ENCODE measurements around the gene NTRK2.
"Not testable (repeated sequence)": the region's sequence is repeated elsewhere in the genome, so short reads cannot be mapped to it uniquely, and the experiment has no call there.

The NTRK2 gene

DNA sequence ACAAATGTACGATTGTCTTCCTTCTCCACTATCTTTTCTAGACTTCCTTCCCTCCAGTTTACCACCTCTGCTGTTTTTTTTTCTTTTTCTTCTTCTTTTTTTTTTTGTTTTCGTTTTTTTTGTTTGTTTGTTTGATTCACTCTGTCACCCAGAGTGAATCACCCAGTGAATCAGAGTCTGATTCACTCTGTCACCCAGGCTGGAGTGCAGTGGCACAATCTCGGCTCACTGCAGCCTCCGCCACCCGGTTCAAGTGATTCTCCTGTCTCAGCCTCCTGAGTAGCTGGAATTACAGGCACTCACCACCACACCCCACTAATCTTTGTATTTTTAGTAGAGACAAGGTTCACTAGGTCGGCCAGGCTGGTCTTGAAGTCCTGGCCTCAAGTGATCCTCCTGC is 375.7 kb downstream of the NTRK2 start:
- Histone ChIP-seq H3K36me3 (ENCODE audit: insufficient read depth, low read length) (no peaks in the 10 kb centered on the region), H3K4me1 (ENCODE audit: insufficient read depth, low read length) (peaks cover 40% of the 10 kb centered on the region), H3K27me3 (ENCODE audit: insufficient read depth, low read length) (no peaks in the 10 kb centered on the region), H3K4me3 (ENCODE audit: low read length) (no peak overlapping the region), H3K9me3 (ENCODE audit: low read length) (no peaks in the 10 kb centered on the region), H2AFZ (ENCODE audit: low read depth, low read length) (no peak overlapping the region)

DNA sequence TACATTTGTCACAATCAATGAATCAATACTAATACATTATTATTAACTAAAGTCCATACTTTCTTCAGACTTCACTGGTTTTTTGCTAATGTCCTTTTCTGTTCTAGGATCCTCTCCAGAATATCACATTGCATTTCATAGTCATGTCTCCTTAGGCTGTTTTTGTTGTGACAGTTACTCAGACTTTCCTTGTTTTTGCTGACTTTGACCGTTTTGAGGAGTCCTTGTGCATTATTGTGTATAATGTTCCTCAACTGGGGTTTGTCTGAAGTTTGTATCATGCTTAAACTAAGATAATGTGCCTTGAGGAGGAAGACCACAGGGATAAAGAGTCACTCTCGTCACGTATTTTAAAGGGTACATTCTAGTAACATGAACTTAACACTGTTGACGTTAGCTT is 376.9 kb downstream of the NTRK2 start:
- Histone ChIP-seq H2AFZ (ENCODE audit: low read depth, low read length) (no peak overlapping the region), H3K9me3 (ENCODE audit: low read length) (peaks cover 2% of the 10 kb centered on the region), H3K4me1 (ENCODE audit: insufficient read depth, low read length) (peaks cover 28% of the 10 kb centered on the region), H3K36me3 (ENCODE audit: insufficient read depth, low read length) (no peaks in the 10 kb centered on the region), H3K27me3 (ENCODE audit: insufficient read depth, low read length) (no peaks in the 10 kb centered on the region), H3K4me3 (ENCODE audit: low read length) (no peak overlapping the region)

- Histone ChIP-seq H3K27me3 (ENCODE audit: insufficient read depth, low read length) (no peaks in the 10 kb centered on the region), H3K36me3 (ENCODE audit: insufficient read depth, low read length) (no peaks in the 10 kb centered on the region), H2AFZ (ENCODE audit: low read depth, low read length) (no peak overlapping the region), H3K9me3 (ENCODE audit: low read length) (peaks cover 6% of the 10 kb centered on the region), H3K4me3 (ENCODE audit: low read length) (no peak overlapping the region), H3K4me1 (ENCODE audit: insufficient read depth, low read length) (peaks cover 9% of the 10 kb centered on the region)
Observed at GRCh38 chr9:85053206-85053786, 383.8 kb downstream of the NTRK2 start.

DNA sequence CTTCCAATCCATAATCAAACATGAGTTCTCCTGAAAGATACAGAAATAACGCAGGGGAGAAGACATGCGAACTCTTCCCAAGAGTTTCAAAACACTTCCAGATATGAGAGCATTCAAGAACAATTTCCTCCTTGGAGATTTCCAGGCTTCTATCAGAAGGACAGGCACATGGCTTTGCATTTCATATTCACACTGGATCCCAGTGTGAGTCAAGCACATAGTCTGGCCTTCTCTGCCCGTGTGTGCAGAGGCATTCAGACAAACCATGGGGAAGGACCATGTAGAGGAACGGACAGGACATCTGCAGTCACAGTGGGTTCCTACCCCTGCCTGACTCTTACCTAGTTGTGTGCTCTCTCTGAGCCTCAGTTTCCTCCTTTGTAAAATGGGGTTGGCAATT is 384.5 kb downstream of the NTRK2 start:
- no peaks in the 10 kb centered on the region for H3K36me3 ChIP-seq (ENCODE audit: insufficient read depth, low read length)
- H3K4me1 ChIP-seq (ENCODE audit: insufficient read depth, low read length), result peaks cover 9% of the 10 kb centered on the region
- peaks cover 6% of the 10 kb centered on the region for H3K9me3 ChIP-seq (ENCODE audit: low read length)
- H3K27me3 ChIP-seq (ENCODE audit: insufficient read depth, low read length), result no peaks in the 10 kb centered on the region
- no peak overlapping the region for H2AFZ ChIP-seq (ENCODE audit: low read depth, low read length)
- H3K4me3 ChIP-seq (ENCODE audit: low read length), result no peak overlapping the region

- H3K36me3 ChIP-seq (ENCODE audit: insufficient read depth, low read length), result no peaks in the 10 kb centered on the region
- H3K9me3 ChIP-seq (ENCODE audit: low read length), result peaks cover 6% of the 10 kb centered on the region
Observed at GRCh38 chr9:85055506-85056202, 386.1 kb downstream of the NTRK2 start.

DNA sequence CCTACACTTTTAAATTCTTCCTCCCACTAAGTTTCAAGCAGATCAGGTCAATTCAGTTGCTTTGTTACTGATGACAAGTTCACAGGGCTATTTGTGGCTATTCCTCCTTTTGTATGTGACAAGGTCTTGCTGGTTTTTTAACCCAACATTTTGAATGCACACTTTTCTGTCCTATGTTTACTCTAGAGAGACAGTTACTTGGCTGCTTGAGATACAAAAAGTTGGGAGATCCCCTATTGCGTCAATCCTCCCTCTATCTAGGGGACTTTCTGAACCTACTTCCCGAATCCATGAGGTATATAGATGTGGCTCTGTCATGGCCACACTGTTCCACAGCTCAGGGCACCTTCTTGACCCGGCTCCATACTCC is 386.7 kb downstream of the NTRK2 start:
- no peak overlapping the region for H3K4me3 ChIP-seq (ENCODE audit: low read length)
- H3K9me3 ChIP-seq (ENCODE audit: low read length), result peaks cover 4% of the 10 kb centered on the region
- no peak overlapping the region for H2AFZ ChIP-seq (ENCODE audit: low read depth, low read length)
- no peaks in the 10 kb centered on the region for H3K36me3 ChIP-seq (ENCODE audit: insufficient read depth, low read length)
- peaks cover 9% of the 10 kb centered on the region for H3K4me1 ChIP-seq (ENCODE audit: insufficient read depth, low read length)
- no peaks in the 10 kb centered on the region for H3K27me3 ChIP-seq (ENCODE audit: insufficient read depth, low read length)

More at GRCh38 chr9:85055506-85056202, 386.1 kb downstream of the NTRK2 start:
- H3K27me3 ChIP-seq (ENCODE audit: insufficient read depth, low read length), result no peaks in the 10 kb centered on the region
- peaks cover 9% of the 10 kb centered on the region for H3K4me1 ChIP-seq (ENCODE audit: insufficient read depth, low read length)
- H3K4me3 ChIP-seq (ENCODE audit: low read length), result no peak overlapping the region
- H2AFZ ChIP-seq (ENCODE audit: low read depth, low read length), result no peak overlapping the region

DNA sequence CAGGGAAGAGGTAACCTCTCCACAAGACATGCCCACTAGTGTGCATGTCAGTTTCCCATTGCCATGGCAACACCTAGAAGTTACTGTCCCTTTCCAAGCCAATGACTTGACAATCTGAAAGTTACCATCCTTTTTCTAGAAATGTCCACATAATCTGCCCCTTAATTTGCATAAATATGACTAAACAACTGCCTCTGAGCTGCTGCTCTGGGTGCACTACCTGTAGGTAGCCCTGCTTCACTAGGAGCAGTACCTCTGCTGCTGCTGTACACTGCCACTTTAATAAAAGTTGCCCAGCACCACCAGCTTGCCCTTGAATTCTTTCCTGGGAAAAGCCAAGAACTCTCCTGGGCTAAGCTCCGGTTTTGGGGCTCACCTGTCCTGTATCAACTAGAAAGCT is 392.4 kb downstream of the NTRK2 start:
- peaks cover 3% of the 10 kb centered on the region for H3K9me3 ChIP-seq (ENCODE audit: low read length)
- no peak overlapping the region for H2AFZ ChIP-seq (ENCODE audit: low read depth, low read length)
- peaks cover 17% of the 10 kb centered on the region for H3K4me1 ChIP-seq (ENCODE audit: insufficient read depth, low read length)
- H3K36me3 ChIP-seq (ENCODE audit: insufficient read depth, low read length), result no peaks in the 10 kb centered on the region
- no peaks in the 10 kb centered on the region for H3K27me3 ChIP-seq (ENCODE audit: insufficient read depth, low read length)
- H3K4me3 ChIP-seq (ENCODE audit: low read length), result no peak overlapping the region

- no peaks in the 10 kb centered on the region for H3K36me3 ChIP-seq (ENCODE audit: insufficient read depth, low read length)
- H3K4me3 ChIP-seq (ENCODE audit: low read length), result no peak overlapping the region
- no peak overlapping the region for H2AFZ ChIP-seq (ENCODE audit: low read depth, low read length)
- H3K9me3 ChIP-seq (ENCODE audit: low read length), result no peaks in the 10 kb centered on the region
- no peaks in the 10 kb centered on the region for H3K27me3 ChIP-seq (ENCODE audit: insufficient read depth, low read length)
- H3K4me1 ChIP-seq (ENCODE audit: insufficient read depth, low read length), result peaks cover 17% of the 10 kb centered on the region
Observed at GRCh38 chr9:85062385-85063022, 393.0 kb downstream of the NTRK2 start.

DNA sequence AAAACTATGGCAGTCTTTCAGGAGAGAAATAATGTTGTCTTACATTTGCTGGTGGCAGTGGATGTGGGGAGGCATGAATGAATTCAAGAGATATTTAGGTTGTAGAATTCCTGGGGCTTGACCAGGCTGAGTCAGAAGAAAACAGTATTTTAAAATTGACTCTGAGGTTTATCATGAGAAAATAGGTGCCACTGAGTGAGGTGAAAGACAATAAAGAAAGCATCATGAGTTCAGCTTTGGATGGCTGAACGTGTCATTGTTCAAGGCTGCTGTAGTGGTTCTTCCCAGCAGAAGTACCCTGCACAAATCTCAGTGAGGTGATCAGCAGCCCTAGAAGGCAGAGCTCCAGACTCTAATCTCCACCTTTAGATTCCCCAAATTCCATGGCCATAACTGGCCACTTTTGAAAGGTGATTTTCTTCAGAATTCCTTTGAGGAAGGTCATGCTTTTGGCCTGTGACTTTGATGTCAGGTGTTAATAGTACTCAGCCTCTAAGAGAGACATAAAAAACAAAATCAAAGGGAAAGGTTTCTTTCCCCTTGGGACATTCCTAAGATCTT is 395.4 kb downstream of the NTRK2 start:
- peaks cover 17% of the 10 kb centered on the region for H3K4me1 ChIP-seq (ENCODE audit: insufficient read depth, low read length)
- no peak overlapping the region for H2AFZ ChIP-seq (ENCODE audit: low read depth, low read length)
- H3K9me3 ChIP-seq (ENCODE audit: low read length), result no peaks in the 10 kb centered on the region
- no peak overlapping the region for H3K4me3 ChIP-seq (ENCODE audit: low read length)
- H3K36me3 ChIP-seq (ENCODE audit: insufficient read depth, low read length), result no peaks in the 10 kb centered on the region
- no peaks in the 10 kb centered on the region for H3K27me3 ChIP-seq (ENCODE audit: insufficient read depth, low read length)

DNA sequence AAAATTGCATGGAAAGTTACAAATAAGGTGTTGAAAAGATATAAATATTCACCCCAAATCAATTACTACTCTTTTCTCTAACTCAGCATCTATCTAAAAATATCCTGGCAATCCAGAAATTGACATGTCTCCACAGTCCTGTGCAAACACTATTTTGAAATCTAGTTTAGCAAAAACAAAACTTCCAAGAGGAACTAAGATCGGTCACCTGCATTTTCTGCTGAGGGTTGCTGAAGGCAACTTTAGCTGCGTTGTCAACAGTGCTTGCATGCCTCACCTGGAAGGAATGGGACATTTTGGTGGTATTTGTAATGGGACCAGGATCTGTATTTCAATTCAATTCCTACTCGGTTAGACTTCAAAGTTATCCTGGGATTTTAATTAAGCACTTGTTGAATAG is 398.3 kb downstream of the NTRK2 start:
- H3K36me3 ChIP-seq (ENCODE audit: insufficient read depth, low read length), result no peaks in the 10 kb centered on the region
- peaks cover 4% of the 10 kb centered on the region for H3K4me1 ChIP-seq (ENCODE audit: insufficient read depth, low read length)
- no peaks in the 10 kb centered on the region for H3K9me3 ChIP-seq (ENCODE audit: low read length)
- no peak overlapping the region for H2AFZ ChIP-seq (ENCODE audit: low read depth, low read length)
- H3K4me3 ChIP-seq (ENCODE audit: low read length), result no peak overlapping the region
- no peaks in the 10 kb centered on the region for H3K27me3 ChIP-seq (ENCODE audit: insufficient read depth, low read length)

GRCh38 chr9:85069421-85069820 is 399.9 kb downstream of the NTRK2 start:
- H3K9me3 ChIP-seq (ENCODE audit: low read length); H3K4me3 ChIP-seq (ENCODE audit: low read length); H2AFZ ChIP-seq (ENCODE audit: low read depth, low read length); H3K36me3 ChIP-seq (ENCODE audit: insufficient read depth, low read length); H3K4me1 ChIP-seq (ENCODE audit: insufficient read depth, low read length); H3K27me3 ChIP-seq (ENCODE audit: insufficient read depth, low read length): not testable (repeated sequence)

Measured in neuron (in vitro differentiated cells).